Retinal pigment epithelial cell (primary cell): ENCODE measurements around the gene PTPRK.
"Not testable (repeated sequence)": the region's sequence is repeated elsewhere in the genome, so short reads cannot be mapped to it uniquely, and the experiment has no call there.

ENCODE experiments used
- DNase-seq: peaks from one replicate; pipeline ENCODE4 v3.0.0-alpha.2; 2010; ENCODE audit warnings: low read depth
- H3K4me3 ChIP-seq: 2 replicates; pipeline ENCODE4 v1.5.1; 2011; ENCODE audit warnings: mild to moderate bottlenecking, low read length, control low read depth, moderate library complexity
- TF ChIP-seq, protein P1 (sequence below): conservative IDR thresholded peaks from 2 replicates; pipeline ENCODE4 v1.5.1; 2011; ENCODE audit warnings: low read depth, low read length, control low read depth, inconsistent platforms

PTPRK gene

DNA sequence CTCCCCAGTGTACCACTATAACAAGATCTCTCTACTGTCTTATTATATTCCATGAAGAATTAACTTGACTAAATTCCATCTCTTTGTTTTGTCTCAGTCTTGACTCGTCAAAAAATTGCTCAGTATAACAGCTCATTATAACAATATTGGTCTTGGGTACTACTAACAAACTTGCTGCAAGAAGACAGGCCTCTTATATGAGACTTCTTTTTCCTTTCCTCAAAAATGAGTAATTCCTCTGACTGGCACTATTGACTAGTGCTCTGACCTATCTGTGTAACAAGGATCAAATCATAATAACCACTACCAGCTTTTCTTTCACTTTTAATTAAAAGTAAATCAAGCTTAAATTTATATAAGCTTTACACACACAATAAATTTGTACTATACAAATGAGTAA lies 528.3 kb downstream of the PTPRK start:
- DNase-seq = no peak
- TF ChIP-seq, protein P1, sequence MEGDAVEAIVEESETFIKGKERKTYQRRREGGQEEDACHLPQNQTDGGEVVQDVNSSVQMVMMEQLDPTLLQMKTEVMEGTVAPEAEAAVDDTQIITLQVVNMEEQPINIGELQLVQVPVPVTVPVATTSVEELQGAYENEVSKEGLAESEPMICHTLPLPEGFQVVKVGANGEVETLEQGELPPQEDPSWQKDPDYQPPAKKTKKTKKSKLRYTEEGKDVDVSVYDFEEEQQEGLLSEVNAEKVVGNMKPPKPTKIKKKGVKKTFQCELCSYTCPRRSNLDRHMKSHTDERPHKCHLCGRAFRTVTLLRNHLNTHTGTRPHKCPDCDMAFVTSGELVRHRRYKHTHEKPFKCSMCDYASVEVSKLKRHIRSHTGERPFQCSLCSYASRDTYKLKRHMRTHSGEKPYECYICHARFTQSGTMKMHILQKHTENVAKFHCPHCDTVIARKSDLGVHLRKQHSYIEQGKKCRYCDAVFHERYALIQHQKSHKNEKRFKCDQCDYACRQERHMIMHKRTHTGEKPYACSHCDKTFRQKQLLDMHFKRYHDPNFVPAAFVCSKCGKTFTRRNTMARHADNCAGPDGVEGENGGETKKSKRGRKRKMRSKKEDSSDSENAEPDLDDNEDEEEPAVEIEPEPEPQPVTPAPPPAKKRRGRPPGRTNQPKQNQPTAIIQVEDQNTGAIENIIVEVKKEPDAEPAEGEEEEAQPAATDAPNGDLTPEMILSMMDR = no peak
- H3K4me3 ChIP-seq = no peak overlapping the region

DNA sequence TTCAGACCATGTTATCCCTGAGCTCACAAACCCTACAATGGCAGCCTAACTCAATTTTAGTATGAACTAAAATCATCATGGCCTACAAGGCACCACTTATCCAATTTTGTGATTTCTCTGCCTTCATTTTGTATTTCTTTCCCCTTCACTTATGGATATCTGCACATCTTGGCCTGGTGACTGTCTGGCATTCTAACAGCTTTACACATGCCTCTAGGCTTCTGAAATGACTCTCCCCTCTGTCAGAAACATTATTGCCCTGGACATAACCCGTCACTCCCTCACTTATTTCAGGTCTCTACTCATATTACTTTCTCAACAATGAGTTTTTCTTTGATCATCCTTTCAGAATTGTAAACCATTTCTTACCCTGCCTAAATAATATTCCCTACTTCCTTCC lies 530.3 kb downstream of the PTPRK start:
- TF ChIP-seq, protein P1 = no peak
- DNase-seq = no peak
- no peak overlapping the region for H3K4me3 ChIP-seq

DNA sequence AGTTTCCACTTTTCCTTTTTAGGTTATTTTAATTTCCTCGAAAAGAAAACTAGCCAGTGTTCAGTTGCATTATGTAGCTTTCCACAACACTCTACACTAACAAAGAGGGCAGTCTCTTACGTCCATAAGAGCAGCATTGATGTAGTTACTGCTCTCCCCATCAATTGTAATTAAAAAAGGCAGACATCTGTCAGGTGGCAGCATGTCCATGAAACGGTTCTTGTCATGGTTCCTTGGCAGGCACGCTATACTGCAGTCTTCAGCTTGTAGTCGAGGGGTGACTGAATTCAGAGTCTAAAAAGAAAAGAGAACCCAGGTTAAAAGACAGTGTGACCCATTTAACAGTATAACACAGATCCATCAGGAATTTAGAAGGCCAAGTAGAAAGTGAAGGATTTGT lies 539.4 kb downstream of the PTPRK start:
- TF ChIP-seq, protein P1 = no peak
- no peak overlapping the region for H3K4me3 ChIP-seq
- no peak for DNase-seq

DNA sequence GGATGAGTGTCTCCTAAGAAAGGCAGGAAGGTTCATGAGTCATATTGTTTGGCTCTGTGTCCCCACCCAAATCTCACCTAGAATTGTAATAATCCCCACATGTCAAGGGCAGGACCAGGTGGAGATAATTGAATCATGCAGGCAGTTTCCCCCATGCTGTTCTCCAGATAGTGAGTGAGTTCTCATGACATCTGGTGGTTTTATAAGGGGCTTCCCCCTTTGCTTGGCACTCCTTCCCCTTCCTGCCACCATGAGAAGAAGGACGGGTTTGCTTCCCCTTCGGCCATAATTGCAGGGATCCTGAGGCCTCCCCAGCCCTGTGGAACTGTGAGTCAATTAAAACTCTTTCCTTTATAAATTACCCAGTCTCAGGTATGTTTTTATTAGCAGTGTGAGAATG lies 542.2 kb downstream of the PTPRK start:
- H3K4me3 ChIP-seq, DNase-seq: not testable (repeated sequence)

DNA sequence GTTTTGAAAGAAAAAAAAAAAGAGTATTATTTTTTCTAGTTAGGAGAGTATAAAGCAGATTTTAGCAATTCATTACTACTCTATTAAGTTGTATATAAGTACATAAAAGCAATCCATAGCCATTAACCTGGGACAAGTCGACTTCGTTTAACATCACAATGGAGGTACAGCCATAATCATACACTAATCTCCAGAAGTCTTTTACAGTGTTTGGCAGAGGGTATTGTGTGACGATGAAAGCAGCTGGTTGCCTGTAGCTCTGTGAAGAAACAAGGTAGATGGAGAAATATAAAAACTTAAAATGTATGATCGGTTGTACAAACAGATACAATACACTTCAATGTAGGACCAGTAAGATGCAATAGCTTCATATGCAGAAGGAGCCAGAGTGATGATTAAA lies 543.6 kb downstream of the PTPRK start:
- no peak overlapping the region for H3K4me3 ChIP-seq
- DNase-seq = no peak
- TF ChIP-seq, protein P1 = no peak

DNA sequence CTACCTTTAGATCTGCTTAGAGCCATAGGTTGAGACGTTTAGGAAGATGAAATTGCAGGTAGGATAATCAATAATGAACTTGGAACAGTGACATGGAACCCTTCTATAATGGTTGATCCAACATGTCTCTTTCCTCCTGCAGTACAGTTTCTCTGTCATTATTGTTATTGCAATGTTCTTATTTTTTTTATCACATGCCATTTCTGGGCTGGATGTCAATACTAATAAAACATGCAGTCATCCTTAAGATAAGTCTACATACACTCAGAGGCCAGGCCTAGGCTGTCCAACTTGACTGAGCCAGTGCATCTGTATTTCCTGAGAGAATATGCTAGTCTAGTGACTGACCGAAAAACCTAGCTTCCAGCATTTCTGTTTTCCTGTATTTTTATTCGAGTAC lies 544.3 kb downstream of the PTPRK start:
- no peak for DNase-seq
- H3K4me3 ChIP-seq = no peak overlapping the region
- TF ChIP-seq, protein P1 = no peak

DNA sequence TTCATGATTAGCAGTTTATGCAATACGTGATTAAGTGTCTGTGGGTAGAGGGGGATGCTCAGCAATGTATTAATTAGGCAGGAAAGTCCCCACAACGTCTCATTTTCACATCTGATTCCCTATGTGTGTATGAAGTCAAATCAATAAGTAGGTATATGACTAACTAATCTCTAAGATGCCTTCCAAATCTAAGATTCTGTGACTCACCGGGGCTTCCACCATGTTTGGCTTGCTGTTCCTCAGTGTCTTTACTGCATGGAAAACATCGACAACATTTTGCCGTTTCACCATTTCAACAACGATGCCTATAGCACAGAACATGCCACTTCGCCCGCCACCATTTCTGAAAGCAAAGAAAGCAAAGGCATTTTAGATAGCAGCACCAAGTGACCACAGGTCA lies 547.6 kb downstream of the PTPRK start:
- DNase-seq = no peak
- no peak overlapping the region for H3K4me3 ChIP-seq
- TF ChIP-seq, protein P1 = no peak

DNA sequence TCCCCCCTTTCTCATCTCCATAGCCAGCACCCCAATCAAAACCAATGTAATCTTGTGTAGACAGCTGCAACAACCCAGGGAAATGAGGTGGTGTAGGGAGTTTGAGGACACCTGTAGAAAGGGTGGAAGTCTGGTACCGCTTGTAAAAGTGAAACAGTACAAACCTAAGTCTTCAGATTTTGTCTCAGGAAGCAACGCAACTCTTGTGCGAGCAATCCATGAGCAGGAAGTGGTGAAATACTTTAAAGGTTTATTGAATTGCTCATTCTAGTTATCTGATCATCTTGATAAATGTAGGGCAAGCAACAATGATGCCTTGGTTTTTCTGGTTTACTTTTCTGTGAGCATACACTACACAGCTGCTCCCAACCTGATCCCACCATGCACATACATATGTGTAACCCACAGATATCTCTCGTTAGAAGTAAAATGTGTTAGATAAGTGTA lies 548.4 kb downstream of the PTPRK start:
- TF ChIP-seq, protein P1 = no peak
- DNase-seq = peak; percentile 32
- H3K4me3 ChIP-seq = no peak overlapping the region
